ENCODE data around the gene ACTL7A.

ACTL7A gene

DNA sequence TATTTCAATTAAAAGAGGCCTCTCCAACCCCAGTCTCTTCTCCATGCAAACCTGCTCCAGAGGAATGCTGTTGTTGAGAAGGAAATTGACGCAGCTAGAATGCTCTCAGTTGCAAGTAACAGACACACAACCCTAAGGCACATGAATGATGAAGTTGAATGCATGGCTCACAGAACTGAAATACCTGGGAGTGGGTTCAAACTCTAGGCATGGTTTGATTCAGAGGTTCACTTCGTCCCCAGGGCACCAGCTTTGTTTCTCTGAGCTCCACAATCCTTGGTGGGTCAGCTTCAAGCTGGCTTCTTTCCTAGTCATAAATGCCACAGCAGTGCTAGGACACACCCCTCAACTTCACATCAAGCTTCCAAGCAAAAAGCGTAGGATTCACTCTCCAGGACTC, 10.9 kb upstream of the ACTL7A start:
- ATAC-seq = no peak

DNA sequence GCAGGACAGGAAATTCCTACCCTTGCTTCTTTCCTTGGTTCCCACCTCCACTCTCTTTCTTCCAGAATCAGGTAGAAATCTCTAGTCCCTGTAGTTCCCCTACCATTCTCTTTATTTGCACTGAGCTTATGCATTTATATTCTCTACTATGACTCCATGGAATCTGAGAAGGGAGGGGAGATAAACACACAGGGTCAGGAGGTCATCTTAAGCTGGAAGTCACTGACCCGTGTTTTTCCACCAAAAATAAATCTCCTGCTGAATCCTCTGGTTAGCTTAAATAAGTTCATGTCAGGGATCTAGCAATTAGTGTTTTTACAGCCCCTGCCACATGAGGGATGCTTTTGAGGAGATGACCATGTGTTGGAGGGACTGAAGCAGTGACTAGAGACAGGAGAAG, 10.0 kb upstream of the ACTL7A start:
- no peak for ATAC-seq

DNA sequence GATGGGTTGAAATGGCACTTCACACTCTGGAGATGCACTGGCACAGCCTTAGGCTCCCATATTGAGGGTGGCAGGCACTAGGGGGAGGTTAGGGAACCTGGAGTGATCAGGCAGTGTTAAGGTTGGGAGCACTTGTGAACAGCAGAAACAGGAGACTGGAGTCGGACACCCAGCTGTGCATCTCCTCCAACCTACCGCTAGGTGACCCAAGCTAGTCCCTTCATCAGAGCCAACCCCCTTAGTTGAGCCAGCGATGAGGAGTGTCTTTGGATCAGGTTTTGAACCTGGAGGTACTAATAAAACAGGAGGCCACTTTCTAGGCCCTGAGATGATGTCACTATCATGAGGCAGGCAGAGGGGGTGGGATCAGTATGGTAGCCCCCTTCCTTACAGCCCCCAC, 8.0 kb upstream of the ACTL7A start:
- ATAC-seq = no peak

DNA sequence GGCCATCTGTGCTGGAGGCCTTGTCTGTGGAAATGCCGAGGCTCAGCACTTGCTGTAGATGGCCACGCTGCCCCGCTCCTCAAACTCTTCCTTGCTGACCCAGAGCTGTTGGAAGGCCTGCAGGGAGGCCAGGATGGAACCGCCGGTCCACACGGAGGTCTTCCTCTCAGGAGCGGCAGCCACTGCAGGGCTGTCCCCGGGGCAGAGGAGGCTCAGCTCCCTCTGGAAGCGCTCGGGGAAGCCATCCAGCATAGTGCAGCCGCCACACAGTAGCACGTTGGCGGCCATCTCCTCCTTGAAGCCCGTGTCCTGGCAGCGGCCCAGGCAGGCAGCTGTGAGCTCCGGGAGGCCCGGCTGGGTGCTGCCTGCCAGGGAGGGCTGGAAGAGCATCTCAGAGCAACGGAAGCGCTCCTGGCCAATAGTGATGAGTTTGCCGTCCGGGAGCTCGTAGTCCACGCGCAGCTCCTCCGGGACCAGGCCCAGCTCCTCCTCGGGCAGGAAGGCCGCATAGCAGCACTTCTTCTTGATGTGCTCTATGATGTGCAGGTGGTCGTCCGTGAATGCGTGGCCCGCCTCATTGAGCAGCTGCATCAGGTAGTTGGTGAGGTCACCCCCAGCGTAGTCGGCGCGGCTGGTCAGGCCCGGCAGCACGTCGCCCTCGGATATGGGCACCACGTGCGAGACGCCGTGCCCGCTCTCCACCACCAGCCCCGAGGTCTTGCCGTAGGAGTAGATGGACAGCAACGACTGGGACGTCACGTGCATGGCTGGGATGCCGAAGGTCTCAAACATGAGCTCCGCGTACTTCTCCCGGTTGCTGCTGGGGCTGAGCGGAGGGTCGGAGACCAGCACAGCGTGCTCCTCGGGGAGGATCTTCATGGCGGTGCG, 7.2 kb upstream of the ACTL7A start:
- ATAC-seq = no peak

DNA sequence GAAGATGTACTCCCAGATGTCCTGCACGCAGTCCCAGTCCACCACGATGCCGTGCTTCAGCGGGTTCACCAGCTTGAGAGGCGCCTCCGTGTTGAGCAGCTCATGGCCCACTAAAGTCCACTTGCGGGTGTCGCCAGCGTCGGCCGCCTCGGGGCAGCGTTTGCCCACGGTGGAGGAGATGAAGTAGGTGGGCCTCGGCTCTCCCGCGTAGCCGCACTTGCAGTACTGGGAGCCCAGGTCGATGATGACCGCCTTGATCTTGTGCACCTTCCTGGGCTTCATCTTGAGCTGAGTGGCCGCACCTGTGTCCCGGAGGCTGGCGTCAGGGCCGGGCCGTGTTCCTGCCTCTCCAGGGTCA, 6.6 kb upstream of the ACTL7A start:
- no peak for ATAC-seq

DNA sequence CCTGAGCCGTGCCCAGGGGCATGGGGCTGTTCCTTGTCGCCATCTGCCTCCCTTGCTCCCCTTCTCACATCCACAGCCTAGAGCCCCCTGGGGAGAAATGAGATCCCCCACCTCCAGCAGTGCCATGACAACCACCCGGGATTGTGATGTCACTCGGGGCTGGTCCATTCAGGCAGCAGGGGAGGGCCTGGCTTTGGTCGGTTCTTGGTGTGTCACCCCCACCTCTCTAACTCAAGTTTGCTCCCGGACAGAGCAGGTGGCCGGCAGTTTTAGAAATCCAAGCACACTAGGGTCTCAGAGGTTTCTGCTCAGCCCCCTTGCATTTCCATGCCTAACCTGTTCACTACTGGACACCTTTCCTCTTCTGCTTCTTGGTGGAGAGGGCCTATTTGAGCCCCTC, 6.2 kb upstream of the ACTL7A start, which contains the start of gene ACTL7B:
Gene ACTL7B, minus strand, starts transcription at position 99 of the 400 bp plus-strand sequence. Its CDS starts 56 bp downstream, at position 43.
- ATAC-seq = no peak

DNA sequence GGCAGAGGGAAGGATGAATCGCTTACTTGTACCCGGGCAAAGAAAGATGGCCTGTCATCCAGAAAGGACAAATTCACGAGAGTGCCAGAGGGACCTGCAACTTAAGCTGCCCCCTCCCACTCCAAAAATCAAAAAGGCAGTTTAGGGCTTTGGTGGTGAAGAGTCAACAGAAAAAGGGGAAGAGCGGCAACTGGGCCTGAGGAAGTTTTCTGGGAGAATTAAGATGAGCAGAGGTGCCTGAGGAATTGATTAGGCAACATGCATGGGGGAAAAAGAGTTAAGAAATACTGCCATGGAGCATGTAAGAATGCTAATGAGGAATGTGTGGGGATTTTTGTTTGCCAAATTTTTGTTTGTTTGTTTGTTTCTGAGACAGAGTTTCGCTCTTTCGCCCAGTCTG, 4.5 kb upstream of the ACTL7A start:
- no peak for ATAC-seq

DNA sequence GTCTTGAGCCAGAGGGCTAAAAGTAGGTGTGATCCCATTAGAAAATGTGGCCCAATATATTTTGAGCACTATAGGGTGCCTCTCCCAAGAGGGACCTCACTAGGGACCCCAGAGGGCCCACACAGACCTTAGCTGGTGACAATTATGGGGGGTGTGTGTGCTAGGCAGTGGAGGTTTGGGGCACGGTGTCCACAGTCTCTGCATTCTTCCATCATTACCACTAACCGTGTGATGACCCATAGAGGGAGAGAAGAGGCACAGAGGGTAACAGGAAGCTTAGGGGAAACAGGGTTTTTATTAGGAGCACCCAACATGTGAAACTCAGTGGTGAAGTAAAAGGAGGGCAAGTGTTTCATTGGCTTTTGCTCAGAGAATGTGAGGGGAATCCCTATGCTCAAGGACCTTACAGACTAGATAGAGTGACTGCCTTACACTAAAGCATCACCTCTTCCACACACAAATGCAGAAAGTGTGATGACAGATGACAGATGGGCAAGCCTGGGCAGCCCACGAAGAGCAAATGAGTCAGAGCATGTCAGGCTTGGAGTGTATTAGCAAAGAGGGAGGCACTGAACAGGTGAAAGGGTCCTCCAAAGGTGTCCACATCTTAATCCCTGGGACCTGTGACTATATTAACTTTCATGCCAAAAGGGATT, 2.5 kb upstream of the ACTL7A start:
- peak in 1 of 2 donors; percentile 28 for ATAC-seq

DNA sequence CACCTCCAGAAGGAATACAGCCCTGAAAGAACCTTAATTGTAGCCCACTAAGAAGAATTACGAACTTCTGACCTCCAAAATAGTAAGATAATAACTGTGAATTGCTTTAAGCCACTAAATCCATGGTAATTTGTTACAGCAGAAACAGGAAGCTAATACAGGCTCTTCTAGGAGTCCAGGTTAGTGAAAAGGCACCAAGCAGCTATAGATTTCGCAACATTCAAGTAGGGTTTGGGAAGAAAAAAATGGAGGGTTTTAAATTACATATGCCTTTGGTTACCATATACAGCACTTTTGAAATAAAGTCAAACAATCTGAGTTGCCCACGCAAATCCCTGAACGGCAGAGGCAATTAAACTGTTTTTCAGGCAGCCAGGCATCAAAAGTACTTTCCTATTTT, 1.7 kb upstream of the ACTL7A start:
- no peak for ATAC-seq

DNA sequence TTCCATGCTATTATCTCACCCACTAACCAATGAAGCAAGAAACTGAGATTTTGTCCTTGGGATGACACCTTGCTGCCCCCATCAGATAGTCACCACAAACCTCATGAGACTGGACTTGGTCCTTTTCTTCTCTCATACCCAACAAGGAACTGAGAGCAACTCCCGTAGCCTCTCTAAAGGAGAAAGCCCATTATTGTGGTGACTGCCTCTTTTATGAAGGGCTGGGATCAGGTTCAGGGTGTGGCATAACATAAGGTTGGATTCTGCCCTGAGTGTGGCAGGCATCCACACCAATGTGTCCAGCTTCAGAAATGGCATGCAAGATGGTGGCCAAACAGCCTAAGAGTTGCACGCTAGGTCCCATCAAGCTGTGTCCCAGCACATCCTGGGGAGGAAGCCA, 1.3 kb upstream of the ACTL7A start:
- ATAC-seq = no peak

DNA sequence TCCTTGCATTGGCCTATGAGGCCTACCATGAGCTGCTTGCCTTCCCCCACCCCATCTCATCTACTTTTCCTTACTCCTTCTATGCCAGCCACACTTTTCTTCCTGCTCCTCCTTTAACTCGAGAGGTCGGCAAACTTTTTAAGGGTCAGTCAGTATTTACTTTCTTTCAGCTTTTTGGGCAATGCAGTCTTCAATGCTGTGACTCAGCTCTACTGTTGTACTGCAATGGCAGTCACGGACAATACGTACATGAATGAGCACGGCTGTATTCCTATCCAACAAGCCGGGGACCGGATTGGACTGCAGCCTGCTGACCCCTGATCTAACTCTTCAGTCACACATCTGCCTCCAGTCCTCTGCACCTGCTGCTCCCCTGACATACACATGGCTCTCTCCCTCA, 602 bp upstream of the ACTL7A start:
- no peak for ATAC-seq

DNA sequence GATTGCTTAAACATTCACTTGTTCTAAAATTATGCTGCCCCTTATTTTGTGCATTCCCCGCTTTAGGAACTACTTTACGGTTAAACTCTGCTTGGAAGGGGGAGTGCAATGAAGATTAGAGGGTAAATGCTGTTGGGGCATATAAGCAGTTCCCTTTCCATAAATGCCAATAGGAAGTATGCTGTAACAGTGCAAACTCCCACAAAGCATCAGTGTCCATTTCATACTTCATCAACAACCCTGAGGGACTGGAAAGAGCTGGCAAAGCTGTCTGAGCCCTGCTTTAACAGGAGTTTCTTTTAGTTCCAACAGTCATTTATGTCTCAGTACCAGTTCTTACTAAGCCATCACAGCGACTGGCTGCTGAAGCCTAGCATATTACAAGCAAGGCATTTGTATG, 1.8 kb downstream of the ACTL7A start:
- ATAC-seq = no peak

DNA sequence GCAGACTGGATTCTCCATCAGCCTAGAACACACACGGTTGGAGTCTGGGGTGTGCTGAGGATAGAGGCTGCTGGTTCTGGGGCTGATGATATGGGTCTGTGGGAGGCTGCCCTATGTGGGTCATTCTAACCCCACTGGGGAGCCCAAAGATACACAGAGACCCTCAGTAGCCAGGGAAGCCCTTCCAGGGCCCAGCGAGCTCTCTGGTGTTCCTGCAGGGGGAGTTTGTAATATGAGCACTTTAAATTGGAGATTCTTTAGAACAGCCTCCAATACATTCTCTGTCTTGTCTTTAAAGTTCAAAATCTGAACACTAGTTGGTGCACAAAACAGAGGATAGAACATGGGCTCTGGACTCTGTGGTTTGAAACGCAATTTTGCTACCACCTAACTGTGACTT, 2.4 kb downstream of the ACTL7A start:
- no peak for ATAC-seq

DNA sequence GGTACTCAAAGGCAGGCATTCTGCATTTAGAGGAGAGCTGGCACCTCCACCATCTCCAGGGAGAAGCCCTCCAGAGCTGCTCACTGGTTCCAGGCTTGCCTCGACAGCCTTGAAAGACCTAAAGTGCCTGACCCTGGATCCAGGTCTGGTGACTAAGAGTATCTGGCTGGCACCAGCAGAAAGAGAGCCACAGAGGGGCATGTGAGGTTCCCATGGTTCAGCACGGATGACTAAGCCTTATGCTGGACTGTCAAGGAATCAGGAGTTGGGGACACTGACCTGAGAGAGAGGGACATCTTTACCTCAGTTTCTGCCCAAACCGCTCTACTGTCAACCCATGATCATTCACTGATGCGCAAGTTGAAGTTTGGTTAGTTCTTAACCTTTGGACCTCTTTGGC, 3.0 kb downstream of the ACTL7A start:
- ATAC-seq = no peak

DNA sequence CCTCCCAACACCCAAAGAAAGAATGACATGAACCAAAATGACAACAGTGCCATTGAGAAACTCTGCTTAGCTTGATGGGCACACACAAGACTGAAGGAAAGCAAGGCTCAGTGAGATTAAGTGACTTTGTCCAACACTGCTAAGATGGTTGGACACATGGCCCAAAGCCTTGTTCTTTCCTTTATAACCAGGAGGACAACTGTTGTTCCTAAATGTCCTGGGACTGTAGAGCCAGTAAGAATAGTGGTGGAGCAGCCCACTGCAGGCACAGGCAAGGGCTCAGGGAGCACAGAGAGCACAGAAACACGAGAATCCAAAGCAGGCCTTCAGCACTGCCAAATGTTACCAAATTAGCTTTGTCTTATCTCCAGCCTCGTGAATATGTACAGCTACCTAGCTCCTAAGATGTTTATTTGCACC, 3.9 kb downstream of the ACTL7A start:
- no peak for ATAC-seq

DNA sequence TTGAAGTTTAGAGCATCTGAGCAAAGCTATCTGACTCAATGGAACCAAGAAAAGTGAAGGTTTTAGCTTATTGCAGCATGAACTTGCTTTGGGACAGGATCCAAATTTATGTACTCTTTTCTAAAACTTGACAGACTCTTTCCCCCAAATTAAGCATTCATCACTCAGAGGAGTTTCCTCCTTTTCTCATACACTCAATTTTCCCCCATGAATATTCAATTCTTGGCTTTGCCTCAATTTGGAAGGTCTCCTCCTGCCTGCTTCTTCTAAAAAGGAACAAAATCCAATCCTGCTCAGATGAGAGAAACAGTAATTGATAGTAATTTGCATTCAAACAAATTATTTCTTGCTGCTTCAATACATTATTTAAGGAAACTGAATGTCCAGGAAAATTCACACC, 5.0 kb downstream of the ACTL7A start:
- no peak for ATAC-seq

DNA sequence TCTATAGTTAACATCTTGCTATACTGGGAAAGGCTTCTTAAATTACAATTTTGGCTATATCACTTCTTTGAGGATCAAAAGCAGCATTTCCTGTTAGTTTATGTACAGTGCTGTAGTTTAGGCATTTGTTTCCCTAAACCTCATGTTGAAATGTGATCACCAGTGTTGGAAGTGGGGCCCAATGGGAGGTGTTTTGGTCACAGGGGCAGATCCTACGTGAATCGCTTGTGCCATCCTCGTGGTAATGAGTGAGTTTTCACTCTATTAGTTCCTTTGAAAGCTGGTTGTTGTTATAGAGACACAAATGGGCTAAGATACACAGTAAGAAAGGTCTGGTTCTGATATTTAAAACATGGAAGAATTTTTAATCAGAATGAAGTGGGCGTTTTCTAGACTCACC, 5.8 kb downstream of the ACTL7A start:
- ATAC-seq = no peak

DNA sequence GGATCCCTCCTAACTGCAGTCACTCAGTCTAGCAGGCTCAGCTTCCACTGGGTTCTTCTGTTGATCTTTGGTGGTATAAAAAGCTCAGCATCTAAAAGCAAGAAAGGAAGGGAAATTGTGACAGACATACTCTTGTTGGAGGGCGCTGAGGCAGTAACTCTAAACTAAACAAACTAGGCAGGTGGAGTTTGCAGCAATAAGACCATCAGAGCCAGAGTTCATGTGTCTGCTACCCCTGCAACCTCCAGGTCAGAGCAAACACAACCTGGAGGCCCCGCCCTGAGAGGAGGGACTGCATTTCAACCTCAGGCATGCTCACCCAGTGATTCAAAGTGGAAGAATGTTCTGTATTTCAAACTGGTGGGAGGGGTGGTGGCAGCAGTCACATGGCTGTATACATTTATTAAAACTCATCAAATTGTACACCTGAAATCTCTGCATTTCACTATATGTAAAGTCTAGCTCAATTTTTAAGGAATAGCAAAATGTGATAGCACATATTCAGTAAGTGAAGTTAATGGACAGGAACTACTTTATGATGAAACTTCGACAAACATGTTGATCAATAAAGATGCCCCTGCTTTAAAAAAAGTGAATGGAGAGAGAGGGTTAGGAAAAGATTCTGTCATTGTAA, 7.1 kb downstream of the ACTL7A start:
- ATAC-seq = no peak

DNA sequence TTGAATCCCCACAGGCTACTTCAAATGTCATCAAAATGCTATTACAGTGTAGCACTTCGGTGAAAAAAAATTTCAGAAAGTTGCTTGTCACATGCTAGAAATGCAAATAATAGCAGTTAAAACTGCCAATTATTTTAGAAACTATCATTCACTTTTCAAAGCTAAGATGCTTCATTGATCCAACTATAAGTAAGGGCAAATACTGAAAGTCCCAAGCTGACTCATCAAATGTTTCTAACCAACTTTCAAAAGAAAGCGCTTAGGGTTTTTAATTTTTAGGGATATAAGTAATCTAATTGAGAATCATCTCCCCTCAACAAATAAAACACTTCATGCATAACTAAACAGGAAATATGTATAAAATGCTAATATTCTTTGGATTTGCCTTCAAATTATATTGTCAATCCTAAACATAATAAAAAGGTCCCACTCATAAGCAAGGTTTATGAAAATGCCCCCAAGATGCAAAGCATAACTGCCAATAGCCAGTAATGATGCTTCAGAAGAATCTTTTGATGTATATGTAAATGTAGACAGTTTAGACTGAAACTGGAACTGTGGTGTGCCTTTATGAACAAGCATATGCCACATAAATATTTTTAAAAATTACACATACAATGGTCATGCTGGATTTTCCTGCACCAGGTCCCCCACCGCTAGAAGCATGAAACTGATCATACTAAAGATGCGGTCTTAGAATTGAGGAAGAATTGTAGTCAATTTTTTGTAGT, 12.2 kb downstream of the ACTL7A start:
- ATAC-seq = no peak

DNA sequence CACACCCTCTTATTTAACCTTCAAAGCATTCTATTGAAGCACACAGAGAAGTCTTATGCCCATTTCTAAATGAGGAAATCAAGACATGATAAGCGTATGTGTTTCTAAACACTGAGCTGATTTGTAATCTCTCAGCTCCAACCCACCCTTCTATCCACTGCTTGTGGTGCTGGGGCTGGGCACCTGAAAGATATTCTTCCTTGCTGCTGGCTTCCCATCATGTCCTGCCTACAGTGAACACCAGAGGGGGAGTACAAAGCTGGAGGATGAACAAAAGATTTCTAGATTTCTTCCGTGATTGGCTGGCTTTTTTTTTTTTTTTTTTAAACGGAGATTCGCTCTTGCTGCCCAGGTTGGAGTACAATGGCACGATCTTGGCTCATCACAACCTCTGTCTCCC, 14.4 kb downstream of the ACTL7A start:
- ATAC-seq = no peak

DNA sequence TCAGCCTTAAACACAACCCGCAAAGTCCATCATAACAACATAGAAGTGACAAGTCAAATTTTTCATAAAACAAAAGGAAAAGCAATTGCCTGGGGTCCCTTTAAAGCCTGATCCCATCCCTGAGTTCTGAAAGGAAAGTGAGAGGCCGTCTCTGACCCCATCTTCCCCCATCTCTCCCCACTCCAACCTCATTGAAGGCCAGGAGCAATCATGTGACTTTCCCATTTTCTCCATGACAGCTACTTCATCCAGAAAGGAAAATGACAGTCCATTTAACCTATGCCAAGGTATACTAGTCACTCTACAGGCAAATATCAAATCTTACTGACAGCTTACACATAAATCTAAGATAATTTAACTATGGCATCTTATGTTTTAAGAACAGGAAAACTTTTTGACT, 15.5 kb downstream of the ACTL7A start:
- ATAC-seq = no peak

DNA sequence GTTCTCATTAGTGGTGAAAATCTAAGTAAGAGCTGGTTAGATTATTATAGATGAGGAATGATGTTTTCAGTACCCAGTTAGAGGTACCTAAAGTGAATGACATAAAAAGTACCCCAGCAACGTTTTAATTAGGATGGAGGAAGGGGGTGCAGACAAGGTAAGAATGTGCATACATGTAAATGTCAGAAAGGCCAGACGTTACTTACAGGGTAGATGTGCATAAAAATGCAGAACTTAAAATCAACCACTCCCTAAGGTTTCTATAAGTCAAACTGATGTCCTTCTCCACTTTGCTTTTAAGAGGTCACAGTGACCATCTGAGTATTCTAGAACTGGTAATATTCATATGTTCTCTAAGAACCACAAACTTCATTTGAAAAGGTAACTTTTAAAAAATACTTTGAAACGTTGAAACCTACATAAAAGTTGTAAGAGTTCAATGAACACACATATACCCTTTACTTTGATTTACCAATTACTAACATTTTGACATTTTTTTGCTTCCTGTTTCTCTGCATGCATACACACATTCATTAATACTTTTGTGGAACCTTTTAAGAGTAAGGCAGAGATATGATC, 18.8 kb downstream of the ACTL7A start:
- ATAC-seq = no peak
